HG02870 (cell line): ENCODE measurements around the gene DDX51.
"Not testable (repeated sequence)": the region's sequence is repeated elsewhere in the genome, so short reads cannot be mapped to it uniquely, and the experiment has no call there.

Experiments used
- ATAC-seq: cut with Tn5 transposase; IDR thresholded peaks from one replicate; pipeline ENCODE4 v1.9.1; 2021; ENCODE audit warnings: mild to moderate bottlenecking, moderate library complexity; ENCODE audit not compliant: unreplicated experiment

Gene DDX51

GRCh38 chr12:132141976-132142678, 2.0 kb downstream of the DDX51 start:
- no peak for ATAC-seq

- ATAC-seq: no peak
These were observed 2.9 kb downstream of the DDX51 start for GRCh38 chr12:132140918-132141841.

GRCh38 chr12:132140501-132140900, 3.6 kb downstream of the DDX51 start:
- no peak for ATAC-seq

- no peak for ATAC-seq
These were observed 4.2 kb downstream of the DDX51 start for GRCh38 chr12:132139912-132140311.

- no peak for ATAC-seq
These were observed 4.9 kb downstream of the DDX51 start for GRCh38 chr12:132138941-132139871.

GRCh38 chr12:132137483-132138125, 6.5 kb downstream of the DDX51 start:
- ATAC-seq: no peak

- ATAC-seq: not testable (repeated sequence)
These were observed 7.9 kb downstream of the DDX51 start for GRCh38 chr12:132136226-132136625.

GRCh38 chr12:132134653-132135183, 9.4 kb downstream of the DDX51 start:
- not testable (repeated sequence) for ATAC-seq

- ATAC-seq: no peak
These were observed 10.0 kb downstream of the DDX51 start for GRCh38 chr12:132133952-132134652.

GRCh38 chr12:132132609-132133430, 11.3 kb downstream of the DDX51 start:
- no peak for ATAC-seq

- no peak for ATAC-seq
These were observed 12.2 kb downstream of the DDX51 start for GRCh38 chr12:132131952-132132351.

- no peak for ATAC-seq
These were observed 12.9 kb downstream of the DDX51 start for GRCh38 chr12:132131229-132131628.

GRCh38 chr12:132130690-132131089, 13.4 kb downstream of the DDX51 start:
- ATAC-seq: no peak

- ATAC-seq: no peak
These were observed 15.1 kb downstream of the DDX51 start for GRCh38 chr12:132129007-132129406.

GRCh38 chr12:132127041-132127440, 17.1 kb downstream of the DDX51 start:
- ATAC-seq: no peak

- no peak for ATAC-seq
These were observed 18.4 kb downstream of the DDX51 start for GRCh38 chr12:132125736-132126135.

- no peak for ATAC-seq
These were observed 19.2 kb downstream of the DDX51 start for GRCh38 chr12:132124766-132125425.
